Measurements from ENCODE around the gene GANAB. TPM values are rescaled to one million over a fixed set of nuclear protein-coding genes. Genes with fewer than 3 reads are reported as not detected.
A peak's percentile ranks its signal among the peaks of the same experiment; 100 is the strongest.

Gene GANAB
- total and polyA plus RNA-seq, 4 donors = 45.2 to 209 (median 148) TPM

GRCh38 chr11:62627713-62628112, 18.7 kb downstream of the GANAB start:
- whole genome bisulfite sequencing = 90% methylated on average over 3 of the region's 3 CpGs
- no peak for DNase-seq (ENCODE audit: low spot score)
- H3K9me3 ChIP-seq (ENCODE audit: control insufficient read depth in 4 of 4, low read length in 3 of 4) = no peaks in the 10 kb centered on the region
- H3K27ac ChIP-seq (ENCODE audit: low read depth in 1 of 2, low read length in 2 of 2) = no peak overlapping the region
- TF ChIP-seq SP1 (IDR thresholded peaks at IDR 0.05) = no peak
- TF ChIP-seq ZBTB33 (IDR thresholded peaks at IDR 0.05) = no peak
- H3K4me3 ChIP-seq (ENCODE audit: low read depth in 1 of 3, low read length in 3 of 3) = no peak overlapping the region
- H3K27me3 ChIP-seq (ENCODE audit: control insufficient read depth in 4 of 4, insufficient read depth in 4 of 4, low read length in 3 of 4) = no peaks in the 10 kb centered on the region
- peaks cover 36 to 73% (median 68%) of the 10 kb centered on the region in 4 donors for H3K36me3 ChIP-seq (ENCODE audit: control insufficient read depth in 4 of 4, insufficient read depth in 3 of 4, low read depth in 1 of 4, low read length in 3 of 4)
- no peak overlapping the region for H3K9ac ChIP-seq (ENCODE audit: low read depth in 1 of 2, low read length in 2 of 2)
- H3K4me1 ChIP-seq (ENCODE audit: control insufficient read depth in 4 of 4, insufficient read depth in 4 of 4, low read length in 3 of 4) = peaks cover 0 to under 1% (median 0%) of the 10 kb centered on the region in 4 donors

- DNase-seq (ENCODE audit: low spot score) = no peak
- TF ChIP-seq ZBTB33 (IDR thresholded peaks at IDR 0.05) (no peak), SP1 (IDR thresholded peaks at IDR 0.05) (no peak), HNF4A (conservative IDR thresholded peaks at IDR 0.05) (no peak), RXRA (IDR thresholded peaks at IDR 0.05) (no peak), FOXA2 (IDR thresholded peaks at IDR 0.05) (no peak), REST (IDR thresholded peaks at IDR 0.05) (no peak), CTCF (IDR thresholded peaks at IDR 0.05; ENCODE audit: low read depth, low read length, missing input control) (no peak)
- H3K4me3 ChIP-seq (ENCODE audit: low read depth in 1 of 3, low read length in 3 of 3) = no peak overlapping the region
- H3K4me1 ChIP-seq (ENCODE audit: control insufficient read depth in 4 of 4, insufficient read depth in 4 of 4, low read length in 3 of 4) = peaks cover 4 to 17% (median 10%) of the 10 kb centered on the region in 4 donors
- H3K27me3 ChIP-seq (ENCODE audit: control insufficient read depth in 4 of 4, insufficient read depth in 4 of 4, low read length in 3 of 4) = no peaks in the 10 kb centered on the region
- 89% methylated on average over 7 of the region's 7 CpGs for WGBS
- no peak overlapping the region for H3K9ac ChIP-seq (ENCODE audit: low read depth in 1 of 2, low read length in 2 of 2)
- peak overlapping the region; percentile 80 to 96 for H3K27ac ChIP-seq (ENCODE audit: low read depth in 1 of 2, low read length in 2 of 2)
- H3K36me3 ChIP-seq (ENCODE audit: control insufficient read depth in 4 of 4, insufficient read depth in 3 of 4, low read depth in 1 of 4, low read length in 3 of 4) = peaks cover 9 to 27% (median 24%) of the 10 kb centered on the region in 4 donors
- no peaks in the 10 kb centered on the region for H3K9me3 ChIP-seq (ENCODE audit: control insufficient read depth in 4 of 4, low read length in 3 of 4)
These were observed 23.8 kb downstream of the GANAB start for GRCh38 chr11:62622476-62623089.
